ENCODE data around the gene KRTAP2-3.
"Not testable (repeated sequence)": the region's sequence is repeated elsewhere in the genome, so short reads cannot be mapped to it uniquely, and the experiment has no call there.

Gene KRTAP2-3

GRCh38 chr17:41061964-41062363 is 2.0 kb upstream of the KRTAP2-3 start:
- DNase-seq (ENCODE audit: low spot score): no peak
- Histone ChIP-seq H3K4ac (ENCODE audit: low read length) (no peak overlapping the region), H2AK5ac (ENCODE audit: low read depth, low read length) (no peak overlapping the region), H4K8ac (ENCODE audit: low read depth, low read length) (no peak overlapping the region), H4K91ac (ENCODE audit: low read depth, low read length, poor library complexity) (no peak overlapping the region), H3K23ac (ENCODE audit: low read depth, low read length, poor library complexity) (no peak overlapping the region), H2BK15ac (ENCODE audit: low read length) (no peak overlapping the region), H3K4me3 (ENCODE audit: low read length in 2 of 2) (no peak overlapping the region), H2BK120ac (ENCODE audit: low read depth, low read length) (no peak overlapping the region), H3K4me1 (ENCODE audit: control insufficient read depth in 2 of 2, insufficient read depth in 1 of 2, low read depth in 1 of 2, low read length in 2 of 2) (peaks cover 0 to 2% of the 10 kb centered on the region in 2 donors), H2AFZ (ENCODE audit: low read length) (no peak overlapping the region), H3K79me1 (ENCODE audit: low read depth, low read length) (no peaks in the 10 kb centered on the region), H3K18ac (ENCODE audit: low read length) (no peak overlapping the region), H3K36me3 (replicated peaks in 1 of 2; ENCODE audit: control insufficient read depth in 2 of 2, insufficient read depth in 2 of 2, low read length in 2 of 2) (no peaks in the 10 kb centered on the region), H3K4me2 (ENCODE audit: insufficient read depth, low read length, poor library complexity, severe bottlenecking) (no peak overlapping the region), H3K9ac (ENCODE audit: low read depth, low read length, poor library complexity) (no peak overlapping the region), H3K14ac (ENCODE audit: low read length) (no peak overlapping the region), H3K9me3 (replicated peaks in 1 of 2; ENCODE audit: control insufficient read depth in 2 of 2, insufficient read depth in 1 of 2, low read depth in 1 of 2, low read length in 2 of 2) (no peaks in the 10 kb centered on the region), H2BK12ac (ENCODE audit: low read length) (no peak overlapping the region), H2BK5ac (ENCODE audit: low read length) (no peak overlapping the region), H3K27me3 (ENCODE audit: control insufficient read depth in 3 of 3, insufficient read depth in 3 of 3, low read depth in 1 of 3, low read length in 3 of 3) (no peaks in the 10 kb centered on the region), H3K27ac (replicated peaks; ENCODE audit: low read length) (no peak overlapping the region)
- no CpG with 5 or more reads among the region's 1 CpG for WGBS, 2 donors (ENCODE audit: extremely low coverage in 2 of 2, insufficient read length in 2 of 2, insufficient replicate concordance in 1 of 2)

- not testable (repeated sequence) for H3K4ac ChIP-seq (ENCODE audit: low read length); H3K18ac ChIP-seq (ENCODE audit: low read length); H2BK120ac ChIP-seq (ENCODE audit: low read depth, low read length); H2AFZ ChIP-seq (ENCODE audit: low read length); H3K27ac ChIP-seq (replicated peaks; ENCODE audit: low read length); H3K4me2 ChIP-seq (ENCODE audit: insufficient read depth, low read length, poor library complexity, severe bottlenecking); H3K4me3 ChIP-seq (ENCODE audit: low read length in 2 of 2); H2BK5ac ChIP-seq (ENCODE audit: low read length); H3K79me1 ChIP-seq (ENCODE audit: low read depth, low read length); H4K91ac ChIP-seq (ENCODE audit: low read depth, low read length, poor library complexity); H3K14ac ChIP-seq (ENCODE audit: low read length); H3K9me3 ChIP-seq (replicated peaks in 1 of 2; ENCODE audit: control insufficient read depth in 2 of 2, insufficient read depth in 1 of 2, low read depth in 1 of 2, low read length in 2 of 2); H3K9ac ChIP-seq (ENCODE audit: low read depth, low read length, poor library complexity); H3K4me1 ChIP-seq (ENCODE audit: control insufficient read depth in 2 of 2, insufficient read depth in 1 of 2, low read depth in 1 of 2, low read length in 2 of 2); DNase-seq (ENCODE audit: low spot score); H2BK15ac ChIP-seq (ENCODE audit: low read length); H4K8ac ChIP-seq (ENCODE audit: low read depth, low read length); H3K27me3 ChIP-seq (ENCODE audit: control insufficient read depth in 3 of 3, insufficient read depth in 3 of 3, low read depth in 1 of 3, low read length in 3 of 3); H2BK12ac ChIP-seq (ENCODE audit: low read length); H2AK5ac ChIP-seq (ENCODE audit: low read depth, low read length); H3K36me3 ChIP-seq (replicated peaks in 1 of 2; ENCODE audit: control insufficient read depth in 2 of 2, insufficient read depth in 2 of 2, low read length in 2 of 2); H3K23ac ChIP-seq (ENCODE audit: low read depth, low read length, poor library complexity)
- WGBS, 2 donors (ENCODE audit: extremely low coverage in 2 of 2, insufficient read length in 2 of 2, insufficient replicate concordance in 1 of 2): no CpG with 5 or more reads among the region's 31 CpGs
These were observed 450 bp downstream of the KRTAP2-3 start for GRCh38 chr17:41059276-41060051.

- Histone ChIP-seq H3K27ac (replicated peaks; ENCODE audit: low read length) (no peak overlapping the region), H3K9me3 (replicated peaks in 1 of 2; ENCODE audit: control insufficient read depth in 2 of 2, insufficient read depth in 1 of 2, low read depth in 1 of 2, low read length in 2 of 2) (peaks cover 0 to 2% of the 10 kb centered on the region in 2 donors), H3K27me3 (ENCODE audit: control insufficient read depth in 3 of 3, insufficient read depth in 3 of 3, low read depth in 1 of 3, low read length in 3 of 3) (no peaks in the 10 kb centered on the region), H3K36me3 (replicated peaks in 1 of 2; ENCODE audit: control insufficient read depth in 2 of 2, insufficient read depth in 2 of 2, low read length in 2 of 2) (no peaks in the 10 kb centered on the region), H2AK5ac (ENCODE audit: low read depth, low read length) (no peak overlapping the region), H3K18ac (ENCODE audit: low read length) (no peak overlapping the region), H3K79me1 (ENCODE audit: low read depth, low read length) (no peaks in the 10 kb centered on the region), H3K4ac (ENCODE audit: low read length) (no peak overlapping the region), H3K9ac (ENCODE audit: low read depth, low read length, poor library complexity) (no peak overlapping the region), H2AFZ (ENCODE audit: low read length) (no peak overlapping the region), H2BK120ac (ENCODE audit: low read depth, low read length) (no peak overlapping the region), H3K14ac (ENCODE audit: low read length) (no peak overlapping the region), H2BK15ac (ENCODE audit: low read length) (no peak overlapping the region), H2BK12ac (ENCODE audit: low read length) (no peak overlapping the region), H4K8ac (ENCODE audit: low read depth, low read length) (no peak overlapping the region), H4K91ac (ENCODE audit: low read depth, low read length, poor library complexity) (no peak overlapping the region), H3K23ac (ENCODE audit: low read depth, low read length, poor library complexity) (no peak overlapping the region), H3K4me1 (ENCODE audit: control insufficient read depth in 2 of 2, insufficient read depth in 1 of 2, low read depth in 1 of 2, low read length in 2 of 2) (peaks cover 0 to 2% of the 10 kb centered on the region in 2 donors), H3K4me2 (ENCODE audit: insufficient read depth, low read length, poor library complexity, severe bottlenecking) (no peak overlapping the region), H2BK5ac (ENCODE audit: low read length) (no peak overlapping the region), H3K4me3 (ENCODE audit: low read length in 2 of 2) (no peak overlapping the region)
- no peak for DNase-seq (ENCODE audit: low spot score)
- no CpG with 5 or more reads among the region's 5 CpGs for WGBS, 2 donors (ENCODE audit: extremely low coverage in 2 of 2, insufficient read length in 2 of 2, insufficient replicate concordance in 1 of 2)
These were observed 1.2 kb downstream of the KRTAP2-3 start for GRCh38 chr17:41058741-41059140.

- no CpG with 5 or more reads among the region's 1 CpG for WGBS, 2 donors (ENCODE audit: extremely low coverage in 2 of 2, insufficient read length in 2 of 2, insufficient replicate concordance in 1 of 2)
- H3K9me3 ChIP-seq (replicated peaks in 1 of 2; ENCODE audit: control insufficient read depth in 2 of 2, insufficient read depth in 1 of 2, low read depth in 1 of 2, low read length in 2 of 2): peaks cover 0 to 2% of the 10 kb centered on the region in 2 donors
- H3K23ac ChIP-seq (ENCODE audit: low read depth, low read length, poor library complexity): no peak overlapping the region
These were observed 2.4 kb downstream of the KRTAP2-3 start for GRCh38 chr17:41057547-41057946.

More at GRCh38 chr17:41057547-41057946, 2.4 kb downstream of the KRTAP2-3 start:
- no peaks in the 10 kb centered on the region for H3K36me3 ChIP-seq (replicated peaks in 1 of 2; ENCODE audit: control insufficient read depth in 2 of 2, insufficient read depth in 2 of 2, low read length in 2 of 2)
- no peak overlapping the region for H2BK15ac ChIP-seq (ENCODE audit: low read length)
- no peak overlapping the region for H3K9ac ChIP-seq (ENCODE audit: low read depth, low read length, poor library complexity)
- no peak overlapping the region for H3K4ac ChIP-seq (ENCODE audit: low read length)
- no peak overlapping the region for H2BK5ac ChIP-seq (ENCODE audit: low read length)
- no peak overlapping the region for H2BK120ac ChIP-seq (ENCODE audit: low read depth, low read length)
- H3K79me1 ChIP-seq (ENCODE audit: low read depth, low read length): no peaks in the 10 kb centered on the region
- H3K27me3 ChIP-seq (ENCODE audit: control insufficient read depth in 3 of 3, insufficient read depth in 3 of 3, low read depth in 1 of 3, low read length in 3 of 3): no peaks in the 10 kb centered on the region
- H2AK5ac ChIP-seq (ENCODE audit: low read depth, low read length): no peak overlapping the region
- no peak overlapping the region for H3K4me2 ChIP-seq (ENCODE audit: insufficient read depth, low read length, poor library complexity, severe bottlenecking)
- H3K14ac ChIP-seq (ENCODE audit: low read length): no peak overlapping the region
- no peak overlapping the region for H2AFZ ChIP-seq (ENCODE audit: low read length)
- no peak overlapping the region for H2BK12ac ChIP-seq (ENCODE audit: low read length)
- H3K18ac ChIP-seq (ENCODE audit: low read length): no peak overlapping the region
- no peak overlapping the region for H3K4me3 ChIP-seq (ENCODE audit: low read length in 2 of 2)
- peaks cover 0 to 2% of the 10 kb centered on the region in 2 donors for H3K4me1 ChIP-seq (ENCODE audit: control insufficient read depth in 2 of 2, insufficient read depth in 1 of 2, low read depth in 1 of 2, low read length in 2 of 2)
- DNase-seq (ENCODE audit: low spot score): no peak
- H4K8ac ChIP-seq (ENCODE audit: low read depth, low read length): no peak overlapping the region
- H3K27ac ChIP-seq (replicated peaks; ENCODE audit: low read length): no peak overlapping the region
- no peak overlapping the region for H4K91ac ChIP-seq (ENCODE audit: low read depth, low read length, poor library complexity)

All from neuronal stem cell (in vitro differentiated cells).